Esophagus muscularis mucosa (tissue), 4 donors: ENCODE results near the gene CRISPLD2. TPM values are rescaled to one million over a fixed set of nuclear protein-coding genes. Genes with fewer than 3 reads are reported as not detected.

Experiments used
- DNase-seq: peaks from one replicate; pipeline ENCODE4 v3.0.0-alpha.2; 2017; ENCODE audit errors: extremely low spot score
- H3K27ac ChIP-seq, 4 donors: fragments of 200-600 bp; sonication (generic); replicated peaks in 1 of 4; 1 replicate in 3 of 4; 2 replicates in 1 of 4; pipeline ENCODE4 v1.5.1; 2016 to 2019; ENCODE audit warnings: mild to moderate bottlenecking in 1 of 4
- H3K27me3 ChIP-seq, 4 donors: fragments of 200-600 bp; sonication (generic); one replicate each; pipeline versions ENCODE4 v1.5.1 to v1.6.0; 2016 to 2019
- H3K36me3 ChIP-seq, 4 donors: fragments of 200-600 bp; sonication (generic); one replicate each; pipeline ENCODE4 v1.5.1; 2016 to 2019
- H3K4me1 ChIP-seq, 4 donors: fragments of 200-600 bp; sonication (generic); one replicate each; pipeline ENCODE4 v1.5.1; 2016 to 2019
- H3K4me3 ChIP-seq, 4 donors: fragments of 200-600 bp; sonication (generic); 1 replicate in 2 of 4; 2 replicates in 2 of 4; pipeline ENCODE4 v1.5.1; 2016 to 2019; ENCODE audit warnings: mild to moderate bottlenecking in 4 of 4, moderate library complexity in 1 of 4
- H3K9me3 ChIP-seq, 4 donors: fragments of 200-600 bp; sonication (generic); 1 replicate in 3 of 4; 2 replicates in 1 of 4; pipeline ENCODE4 v1.5.1; 2016 to 2019
- EP300 ChIP-seq: sonication (generic); formaldehyde crosslinking; IDR thresholded peaks from one replicate; pipeline ENCODE4 v1.6.1; 2017; ENCODE audit warnings: antibody characterized with exemption
- POLR2A ChIP-seq: fragments of 450-650 bp; IDR thresholded peaks from one replicate; pipeline ENCODE4 v1.6.1; 2017; ENCODE audit warnings: antibody characterized with exemption, moderate library complexity, mild to moderate bottlenecking, low read depth
- POLR2AphosphoS5 ChIP-seq, 2 donors: sonication (generic); formaldehyde crosslinking; IDR thresholded peaks; one replicate each; pipeline ENCODE4 v1.6.1; 2017; ENCODE audit warnings: antibody characterized with exemption in 2 of 2
- WGBS: methylation state at CpG from one replicate; pipeline ENCODE4 v1.1.5; 2018; 5-methylcytosine and 5-hydroxymethylcytosine counted together
- intact Hi-C: fragments of 100-400 bp; cut with DNase I; formaldehyde crosslinking; loops from one replicate; pipeline ENCODE4 v1.15.1; 2023
- total RNA-seq, 4 donors: library from RNA; depleted of rRNA; stranded (reverse); fragments of >200 nt; gene quantifications; one replicate each; pipeline versions ENCODE4 v1.1.0 to v1.2.1, GENCODE V29; 2016
- TF ChIP-seq, protein P1 (sequence below), 3 experiments: fragments of 200-600 bp in 2 of 3; fragments of 450-650 bp in 1 of 3; sonication (generic) in 2 of 3; IDR thresholded peaks; one replicate each; pipeline ENCODE4 v1.5.1; 2017 to 2019; ENCODE audit warnings: antibody characterized with exemption in 3 of 3, mild to moderate bottlenecking in 2 of 3, moderate library complexity in 1 of 3

Gene CRISPLD2
- total RNA-seq, 4 donors from 2014 or later: 230 to 568 (median 289) TPM

GRCh38 chr16:84874004-84874435 is 54.2 kb downstream of the CRISPLD2 start:
- H3K36me3 ChIP-seq: peaks cover 52 to 96% (median 77%) of the 10 kb centered on the region in 4 donors
- 58% methylated on average over 3 of the region's 4 CpGs for WGBS
- H3K27me3 ChIP-seq: no peaks in the 10 kb centered on the region
- H3K4me3 ChIP-seq: no peak overlapping the region
- peak in 1 of 2 donors; percentile 16 for TF ChIP-seq POLR2AphosphoS5 (IDR thresholded peaks at IDR 0.05)
- no peak for TF ChIP-seq POLR2A
- DNase-seq: no peak
- H3K9me3 ChIP-seq: no peaks in the 10 kb centered on the region
- intact Hi-C loops: no loop called here
- peak overlapping the region in 2 of 4 donors; percentile 26 to 37 for H3K27ac ChIP-seq
- peaks cover 0 to 9% (median 5%) of the 10 kb centered on the region in 4 donors for H3K4me1 ChIP-seq

- Histone ChIP-seq H3K4me3 (no peak overlapping the region), H3K4me1 (peaks cover 0 to 9% (median 5%) of the 10 kb centered on the region in 4 donors), H3K27ac (peak overlapping the region in 2 of 4 donors; percentile 26 to 37), H3K36me3 (peaks cover 51 to 96% (median 75%) of the 10 kb centered on the region in 4 donors), H3K9me3 (no peaks in the 10 kb centered on the region), H3K27me3 (no peaks in the 10 kb centered on the region)
- DNase-seq: no peak
- intact Hi-C loops: no loop called here
- TF ChIP-seq EP300 (no peak), POLR2AphosphoS5 (IDR thresholded peaks at IDR 0.05) (no peak), POLR2A (no peak)
- TF ChIP-seq, protein P1, sequence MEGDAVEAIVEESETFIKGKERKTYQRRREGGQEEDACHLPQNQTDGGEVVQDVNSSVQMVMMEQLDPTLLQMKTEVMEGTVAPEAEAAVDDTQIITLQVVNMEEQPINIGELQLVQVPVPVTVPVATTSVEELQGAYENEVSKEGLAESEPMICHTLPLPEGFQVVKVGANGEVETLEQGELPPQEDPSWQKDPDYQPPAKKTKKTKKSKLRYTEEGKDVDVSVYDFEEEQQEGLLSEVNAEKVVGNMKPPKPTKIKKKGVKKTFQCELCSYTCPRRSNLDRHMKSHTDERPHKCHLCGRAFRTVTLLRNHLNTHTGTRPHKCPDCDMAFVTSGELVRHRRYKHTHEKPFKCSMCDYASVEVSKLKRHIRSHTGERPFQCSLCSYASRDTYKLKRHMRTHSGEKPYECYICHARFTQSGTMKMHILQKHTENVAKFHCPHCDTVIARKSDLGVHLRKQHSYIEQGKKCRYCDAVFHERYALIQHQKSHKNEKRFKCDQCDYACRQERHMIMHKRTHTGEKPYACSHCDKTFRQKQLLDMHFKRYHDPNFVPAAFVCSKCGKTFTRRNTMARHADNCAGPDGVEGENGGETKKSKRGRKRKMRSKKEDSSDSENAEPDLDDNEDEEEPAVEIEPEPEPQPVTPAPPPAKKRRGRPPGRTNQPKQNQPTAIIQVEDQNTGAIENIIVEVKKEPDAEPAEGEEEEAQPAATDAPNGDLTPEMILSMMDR (IDR thresholded peaks at IDR 0.05): no peak
- 65% methylated on average over 5 of the region's 5 CpGs for WGBS
Measured at GRCh38 chr16:84874553-84874952, 54.8 kb downstream of the CRISPLD2 start.

DNA sequence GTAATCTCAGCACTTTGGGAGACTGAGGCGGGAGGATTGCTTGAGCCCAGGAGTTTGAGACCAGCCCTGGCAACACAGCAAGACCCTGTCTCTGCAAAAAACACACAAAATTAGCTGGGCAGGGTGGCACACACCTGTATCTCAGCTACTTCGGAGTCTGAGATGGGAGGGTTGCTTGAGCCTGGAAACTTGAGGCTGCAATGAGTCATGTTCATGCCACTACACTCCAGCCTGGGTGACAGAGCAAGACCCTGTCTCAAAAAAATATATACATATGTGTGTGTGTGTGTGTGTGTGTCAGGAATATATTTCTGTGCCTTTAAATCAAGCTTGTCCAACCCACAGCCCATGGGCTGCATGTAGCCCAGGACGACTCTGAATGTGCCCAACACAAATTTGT is 55.2 kb downstream of the CRISPLD2 start:
- DNase-seq: no peak
- H3K4me3 ChIP-seq: no peak overlapping the region
- intact Hi-C loops: no loop called here
- no peaks in the 10 kb centered on the region for H3K27me3 ChIP-seq
- no peaks in the 10 kb centered on the region for H3K9me3 ChIP-seq
- H3K27ac ChIP-seq: peak overlapping the region in 1 of 4 donors; percentile 26
- WGBS: 84% methylated on average over 3 of the region's 3 CpGs
- peaks cover 47 to 97% (median 73%) of the 10 kb centered on the region in 4 donors for H3K36me3 ChIP-seq
- TF ChIP-seq EP300: no peak
- no peak for TF ChIP-seq POLR2A
- TF ChIP-seq, protein P1 (IDR thresholded peaks at IDR 0.05): no peak
- peaks cover 0 to 9% (median 5%) of the 10 kb centered on the region in 4 donors for H3K4me1 ChIP-seq

DNA sequence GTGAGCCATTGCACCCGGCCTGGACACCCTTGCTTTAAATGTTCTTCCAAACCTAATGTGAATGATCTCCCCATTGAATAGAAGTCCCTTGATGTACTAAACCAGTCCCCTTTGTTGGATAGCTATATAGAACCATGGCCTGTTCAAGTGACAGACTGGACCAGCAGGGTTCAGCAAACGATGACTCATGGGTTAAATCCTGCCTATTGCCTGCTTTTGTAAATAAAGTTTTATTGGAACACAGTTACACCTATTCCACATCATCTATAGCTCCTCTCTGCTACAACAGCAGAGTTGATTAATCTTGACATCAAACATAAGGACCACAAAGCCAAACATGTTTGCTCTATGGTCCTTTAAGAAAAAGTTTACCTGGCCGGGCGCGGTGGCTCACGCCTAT is 56.1 kb downstream of the CRISPLD2 start:
- H3K4me1 ChIP-seq: peaks cover 0 to 12% (median 6%) of the 10 kb centered on the region in 4 donors
- H3K9me3 ChIP-seq: no peaks in the 10 kb centered on the region
- H3K27ac ChIP-seq: no peak overlapping the region
- H3K27me3 ChIP-seq: no peaks in the 10 kb centered on the region
- no peak overlapping the region for H3K4me3 ChIP-seq
- 93% methylated on average over 6 of the region's 6 CpGs for WGBS
- TF ChIP-seq, protein P1 (IDR thresholded peaks at IDR 0.05): no peak
- TF ChIP-seq POLR2AphosphoS5 (IDR thresholded peaks at IDR 0.05) (no peak), EP300 (no peak), POLR2A (no peak)
- DNase-seq: no peak
- peaks cover 44 to 98% (median 70%) of the 10 kb centered on the region in 4 donors for H3K36me3 ChIP-seq
- intact Hi-C loops: no loop called here

- no peaks in the 10 kb centered on the region for H3K9me3 ChIP-seq
- intact Hi-C loops: no loop called here
- no peaks in the 10 kb centered on the region for H3K27me3 ChIP-seq
- peaks cover 0 to 23% (median 14%) of the 10 kb centered on the region in 4 donors for H3K4me1 ChIP-seq
- TF ChIP-seq, protein P1 (IDR thresholded peaks at IDR 0.05): no peak
- TF ChIP-seq POLR2A (no peak), EP300 (no peak), POLR2AphosphoS5 (IDR thresholded peaks at IDR 0.05) (no peak)
- DNase-seq: no peak
- H3K27ac ChIP-seq: peak overlapping the region in 1 of 4 donors; percentile 8
- 94% methylated on average over 12 of the region's 13 CpGs for whole genome bisulfite sequencing
- H3K4me3 ChIP-seq: no peak overlapping the region
- H3K36me3 ChIP-seq: peaks cover 44 to 100% (median 74%) of the 10 kb centered on the region in 4 donors
Measured at GRCh38 chr16:84876873-84877606, 57.3 kb downstream of the CRISPLD2 start.
